ENCODE data around the gene RHBDD1. TPM values are rescaled to one million over a fixed set of nuclear protein-coding genes. Genes with fewer than 3 reads are reported as not detected.

RHBDD1 gene
- polyA plus RNA-seq, 3 donors = 8.1 to 19.5 (median 15.5) TPM

DNA sequence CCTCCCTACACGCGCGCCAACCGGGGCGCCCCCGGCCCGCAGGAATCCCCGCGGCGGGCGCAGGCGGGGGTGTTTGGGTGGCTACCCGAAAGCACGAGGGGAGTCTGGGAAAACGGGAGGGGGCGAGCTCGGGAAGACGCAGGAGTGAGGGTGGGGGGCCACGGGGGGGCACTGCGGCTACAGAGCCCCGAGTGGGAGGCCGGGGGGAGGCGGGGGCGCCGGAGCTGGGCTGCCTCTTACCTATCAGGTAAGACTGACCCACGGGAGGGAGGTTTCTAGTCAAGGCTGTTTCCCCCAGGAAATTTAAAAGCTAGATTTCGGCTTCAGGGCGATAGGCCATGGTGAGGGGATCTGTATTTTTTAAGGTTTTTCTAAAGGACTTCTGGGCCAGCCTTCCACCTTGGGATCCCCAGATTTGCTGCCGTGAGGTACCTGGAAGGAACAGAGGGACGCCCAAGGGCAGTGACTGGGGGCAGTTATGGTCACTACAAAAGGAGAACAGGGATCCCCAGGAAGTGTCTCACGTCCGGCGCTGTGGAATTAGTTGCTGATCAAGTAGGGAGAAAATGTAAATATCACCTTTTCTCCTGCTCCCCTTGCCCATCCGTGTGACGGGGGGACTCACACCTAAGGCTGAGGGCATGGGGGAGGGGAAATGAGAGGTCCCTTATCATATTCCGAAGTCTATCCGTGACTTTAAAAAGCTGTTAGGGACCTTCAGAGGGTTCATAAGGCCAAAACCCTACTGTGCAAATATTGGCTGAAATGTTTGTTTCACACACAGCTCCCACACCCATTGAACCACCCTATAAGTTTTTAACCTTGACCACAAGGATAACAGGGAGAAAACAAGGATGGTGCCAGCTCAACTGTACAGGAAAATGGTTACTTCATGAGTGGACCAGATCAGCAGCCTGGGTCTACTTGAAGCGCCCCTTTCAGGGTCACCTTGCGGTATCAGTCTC is 35.6 kb upstream of the RHBDD1 start:
- WGBS (ENCODE audit: insufficient coverage) = 2% methylated on average over 15 of the region's 39 CpGs
- Mint-ChIP-seq H3K4me3 (peak overlapping the region; percentile 80 to 92), H3K9me3 (peaks cover 10 to 36% (median 25%) of the 10 kb centered on the region in 7 donors), H3K27ac (peak overlapping the region in 1 of 7 donors; percentile 61), H3K36me3 (peaks cover 13% of the 10 kb centered on the region in 2 donors), H3K27me3 (ENCODE audit: low read depth in 3 of 3) (peaks cover 51 to 81% (median 61%) of the 10 kb centered on the region in 3 donors), H3K4me1 (peaks cover 27% of the 10 kb centered on the region)
- intact Hi-C loops (cut with micrococcal nuclease) = loop anchor here (5.0 to 10.0 kb wide), 4 partner anchors 585 to 1135 kb away; no protein-coding TSS in a partner anchor
- H3K4me1 ChIP-seq (ENCODE audit: control insufficient read depth in 1 of 2, insufficient read depth in 2 of 2, low read length in 2 of 2) = peaks cover 31 to 44% of the 10 kb centered on the region in 2 donors
- H3K9ac ChIP-seq (ENCODE audit: insufficient read depth, low read length, poor library complexity, severe bottlenecking) = peak overlapping the region; percentile 43
- peak overlapping the region; percentile 92 for H3K4me2 ChIP-seq (replicated peaks; ENCODE audit: extremely low read depth, low read length, poor library complexity, severe bottlenecking)
- H3K79me2 ChIP-seq (ENCODE audit: insufficient read depth, low read length) = no peaks in the 10 kb centered on the region
- TF ChIP-seq, protein P1, sequence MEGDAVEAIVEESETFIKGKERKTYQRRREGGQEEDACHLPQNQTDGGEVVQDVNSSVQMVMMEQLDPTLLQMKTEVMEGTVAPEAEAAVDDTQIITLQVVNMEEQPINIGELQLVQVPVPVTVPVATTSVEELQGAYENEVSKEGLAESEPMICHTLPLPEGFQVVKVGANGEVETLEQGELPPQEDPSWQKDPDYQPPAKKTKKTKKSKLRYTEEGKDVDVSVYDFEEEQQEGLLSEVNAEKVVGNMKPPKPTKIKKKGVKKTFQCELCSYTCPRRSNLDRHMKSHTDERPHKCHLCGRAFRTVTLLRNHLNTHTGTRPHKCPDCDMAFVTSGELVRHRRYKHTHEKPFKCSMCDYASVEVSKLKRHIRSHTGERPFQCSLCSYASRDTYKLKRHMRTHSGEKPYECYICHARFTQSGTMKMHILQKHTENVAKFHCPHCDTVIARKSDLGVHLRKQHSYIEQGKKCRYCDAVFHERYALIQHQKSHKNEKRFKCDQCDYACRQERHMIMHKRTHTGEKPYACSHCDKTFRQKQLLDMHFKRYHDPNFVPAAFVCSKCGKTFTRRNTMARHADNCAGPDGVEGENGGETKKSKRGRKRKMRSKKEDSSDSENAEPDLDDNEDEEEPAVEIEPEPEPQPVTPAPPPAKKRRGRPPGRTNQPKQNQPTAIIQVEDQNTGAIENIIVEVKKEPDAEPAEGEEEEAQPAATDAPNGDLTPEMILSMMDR (IDR thresholded peaks at IDR 0.05) = peak; percentile 44
- H3K4me3 ChIP-seq (replicated peaks in 1 of 3; ENCODE audit: low read depth in 2 of 3, low read length in 3 of 3) = peak overlapping the region; percentile 18 to 87 (median 25)
- H3K9me3 ChIP-seq (replicated peaks in 1 of 2; ENCODE audit: control insufficient read depth in 1 of 2, insufficient read depth in 1 of 2, low read length in 2 of 2) = peaks cover 17 to 19% of the 10 kb centered on the region in 2 donors
- no peak overlapping the region for H3K27ac ChIP-seq (ENCODE audit: low read depth in 1 of 2, low read length in 2 of 2)
- peak in 2 of 3 donors; percentile 30 to 33 for DNase-seq
- H3K36me3 ChIP-seq (replicated peaks in 1 of 2; ENCODE audit: control insufficient read depth in 1 of 2, insufficient read depth in 2 of 2, low read length in 2 of 2) = no peaks in the 10 kb centered on the region
- H4K20me1 ChIP-seq (ENCODE audit: insufficient read depth, low read length) = no peaks in the 10 kb centered on the region
- peaks cover 24 to 66% of the 10 kb centered on the region in 2 donors for H3K27me3 ChIP-seq (ENCODE audit: control insufficient read depth in 2 of 2, insufficient read depth in 2 of 2, low read length in 2 of 2)
- peak overlapping the region; percentile 94 for H2AFZ ChIP-seq (ENCODE audit: insufficient read depth, low read depth, low read length, poor library complexity, severe bottlenecking)

DNA sequence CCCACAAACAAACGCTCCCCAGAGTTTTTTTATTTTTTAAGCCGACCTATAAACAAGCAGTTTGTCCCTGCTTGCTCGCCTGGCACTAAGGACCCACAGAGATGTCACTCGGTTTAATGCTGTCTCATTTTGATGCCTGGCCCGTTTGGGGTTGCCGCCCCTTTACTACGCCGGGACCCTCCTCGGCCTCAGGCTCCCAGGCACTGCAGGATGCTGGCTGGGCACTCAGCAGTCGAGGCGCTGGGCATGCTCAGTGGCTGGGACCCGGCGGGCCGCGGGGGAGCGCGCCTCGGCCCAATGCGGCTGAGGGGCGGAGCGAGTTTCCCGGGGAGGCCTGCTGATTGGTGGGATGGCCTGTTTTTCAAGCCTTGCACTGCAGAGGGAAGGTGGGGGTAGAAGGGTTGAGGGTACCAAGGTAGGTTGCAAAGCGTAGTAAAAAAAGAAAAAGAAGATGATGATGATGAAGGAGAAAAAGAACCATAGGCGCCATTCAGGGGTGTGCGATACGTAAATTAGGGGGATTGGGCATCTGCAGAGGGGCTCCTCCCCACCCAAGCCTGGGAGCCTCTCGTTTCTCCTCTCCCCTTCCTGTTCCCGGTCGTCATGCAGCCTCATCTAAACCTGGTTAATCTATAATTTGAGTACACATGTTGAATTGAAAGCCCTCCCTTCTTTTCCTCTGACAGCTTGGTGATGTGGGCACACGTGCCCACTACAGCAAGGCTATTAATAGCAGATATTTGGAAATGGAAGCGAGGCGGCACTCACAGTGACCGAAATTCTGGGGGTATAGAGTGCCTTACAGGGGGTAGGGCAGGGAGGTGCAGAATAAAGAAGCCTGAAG is 34.7 kb upstream of the RHBDD1 start:
- Mint-ChIP-seq H3K4me3 (peak overlapping the region; percentile 80 to 92), H3K36me3 (peaks cover 13% of the 10 kb centered on the region in 2 donors), H3K9me3 (peaks cover 10 to 36% (median 25%) of the 10 kb centered on the region in 7 donors), H3K27me3 (ENCODE audit: low read depth in 3 of 3) (peaks cover 53 to 86% (median 58%) of the 10 kb centered on the region in 3 donors), H3K4me1 (peaks cover 27% of the 10 kb centered on the region), H3K27ac (peak overlapping the region in 1 of 7 donors; percentile 56)
- TF ChIP-seq, protein P1 (IDR thresholded peaks at IDR 0.05) = no peak
- peaks cover 31 to 44% of the 10 kb centered on the region in 2 donors for H3K4me1 ChIP-seq (ENCODE audit: control insufficient read depth in 1 of 2, insufficient read depth in 2 of 2, low read length in 2 of 2)
- 3% methylated on average over 27 of the region's 33 CpGs for WGBS (ENCODE audit: insufficient coverage)
- peak in 1 of 3 donors; percentile 17 for DNase-seq
- intact Hi-C loops (cut with micrococcal nuclease) = loop anchor here (5.0 to 10.0 kb wide), 4 partner anchors 586 to 1136 kb away; no protein-coding TSS in a partner anchor
- H3K36me3 ChIP-seq (replicated peaks in 1 of 2; ENCODE audit: control insufficient read depth in 1 of 2, insufficient read depth in 2 of 2, low read length in 2 of 2) = no peaks in the 10 kb centered on the region
- peaks cover 17 to 19% of the 10 kb centered on the region in 2 donors for H3K9me3 ChIP-seq (replicated peaks in 1 of 2; ENCODE audit: control insufficient read depth in 1 of 2, insufficient read depth in 1 of 2, low read length in 2 of 2)
- peak overlapping the region in 2 of 3 experiments; percentile 11 to 87 for H3K4me3 ChIP-seq (replicated peaks in 1 of 3; ENCODE audit: low read depth in 2 of 3, low read length in 3 of 3)
- no peak overlapping the region for H3K9ac ChIP-seq (ENCODE audit: insufficient read depth, low read length, poor library complexity, severe bottlenecking)
- H2AFZ ChIP-seq (ENCODE audit: insufficient read depth, low read depth, low read length, poor library complexity, severe bottlenecking) = peak overlapping the region; percentile 94
- H3K4me2 ChIP-seq (replicated peaks; ENCODE audit: extremely low read depth, low read length, poor library complexity, severe bottlenecking) = peak overlapping the region; percentile 92
- no peaks in the 10 kb centered on the region for H3K79me2 ChIP-seq (ENCODE audit: insufficient read depth, low read length)
- H3K27me3 ChIP-seq (ENCODE audit: control insufficient read depth in 2 of 2, insufficient read depth in 2 of 2, low read length in 2 of 2) = peaks cover 29 to 73% of the 10 kb centered on the region in 2 donors
- no peak overlapping the region for H3K27ac ChIP-seq (ENCODE audit: low read depth in 1 of 2, low read length in 2 of 2)
- H4K20me1 ChIP-seq (ENCODE audit: insufficient read depth, low read length) = no peaks in the 10 kb centered on the region

Data from CD14-positive monocyte (primary cell).